ENCODE data around the gene TCP11L1. TPM values are rescaled to one million over a fixed set of nuclear protein-coding genes. Genes with fewer than 3 reads are reported as not detected.

The TCP11L1 gene
- total RNA-seq, 5 donors from 2014 or later (not counting 1 experiment from before 2014, with no cell fraction given): 12.8 to 20.3 (median 15.1) TPM

GRCh38 chr11:33035011-33035410 lies 4.4 kb upstream of the TCP11L1 start:
- no peak for ATAC-seq (replicated peaks in 1 of 4)
- POLR2A ChIA-PET: interaction anchor here in 1 of 2 donors (1.1 kb wide), 1 partner anchor 13 kb away, joined by 3 read pairs; no protein-coding TSS in a partner anchor

GRCh38 chr11:33040033-33040861 lies 875 bp downstream of the TCP11L1 start:
- H3K4me1 ChIP-seq (ENCODE audit: control insufficient read depth in 1 of 2, extremely low read depth in 1 of 2, insufficient read depth in 2 of 2, low read length in 2 of 2): peaks cover 0 to 14% of the 10 kb centered on the region in 2 experiments
- peak overlapping the region; percentile 83 to 100 for H3K4me3 ChIP-seq (ENCODE audit: control insufficient read depth in 1 of 2, extremely low read depth in 1 of 2, low read length in 1 of 2)
- peaks cover 0 to 2% of the 10 kb centered on the region in 2 experiments for H3K27me3 ChIP-seq (replicated peaks in 1 of 2; ENCODE audit: control insufficient read depth in 2 of 2, extremely low read depth in 1 of 2, insufficient read depth in 2 of 2, low read length in 1 of 2)
- peak in 33 of 35 experiments; percentile 4 to 70 (median 33) for DNase-seq
- H3K4me3 Mint-ChIP-seq: peak overlapping the region; percentile 91 to 95 (median 94)
- H3K36me3 Mint-ChIP-seq: peaks cover 4% of the 10 kb centered on the region
- peaks cover 4 to 6% of the 10 kb centered on the region in 2 donors for H3K36me3 ChIP-seq (ENCODE audit: control insufficient read depth in 2 of 2, extremely low read depth in 1 of 2, insufficient read depth in 1 of 2, low read length in 1 of 2)
- peak overlapping the region; percentile 83 for H3K27ac ChIP-seq (ENCODE audit: low read length)
- H3K27ac Mint-ChIP-seq: peak overlapping the region; percentile 61 to 73
- H3K9me3 Mint-ChIP-seq: no peaks in the 10 kb centered on the region
- POLR2A ChIA-PET: interaction anchor here (0.6 to 1.0 kb wide), 5 partner anchors 16 to 431 kb away, joined by 3 to 5 read pairs (median 4); no protein-coding TSS in a partner anchor
- H3K4me1 Mint-ChIP-seq: peaks cover 17 to 19% (median 18%) of the 10 kb centered on the region in 3 donors
- ATAC-seq (replicated peaks in 1 of 4): peak in 2 of 4 experiments; percentile 4 to 38
- peaks cover 0 to 3% of the 10 kb centered on the region in 2 donors for H3K27me3 Mint-ChIP-seq
- CTCF ChIA-PET: interaction anchor here (0.6 to 1.6 kb wide), 5 partner anchors 8 to 70 kb away, joined by 3 to 7 read pairs (median 4); no protein-coding TSS in a partner anchor
- no peaks in the 10 kb centered on the region for H3K9me3 ChIP-seq
- 3% methylated on average over 11 of the region's 30 CpGs for WGBS (ENCODE audit: insufficient coverage)

More at GRCh38 chr11:33035011-33035410, 4.4 kb upstream of the TCP11L1 start:
- H3K27ac Mint-ChIP-seq: peak overlapping the region in 1 of 2 donors; percentile 65
- Histone ChIP-seq H3K36me3 (ENCODE audit: control insufficient read depth in 2 of 2, extremely low read depth in 1 of 2, insufficient read depth in 1 of 2, low read length in 1 of 2) (no peaks in the 10 kb centered on the region), H3K27me3 (replicated peaks in 1 of 2; ENCODE audit: control insufficient read depth in 2 of 2, extremely low read depth in 1 of 2, insufficient read depth in 2 of 2, low read length in 1 of 2) (peaks cover 0 to 2% of the 10 kb centered on the region in 2 experiments), H3K27ac (ENCODE audit: low read length) (no peak overlapping the region), H3K4me1 (ENCODE audit: control insufficient read depth in 1 of 2, extremely low read depth in 1 of 2, insufficient read depth in 2 of 2, low read length in 2 of 2) (peaks cover 0 to 3% of the 10 kb centered on the region in 2 experiments), H3K4me3 (ENCODE audit: control insufficient read depth in 1 of 2, extremely low read depth in 1 of 2, low read length in 1 of 2) (no peak overlapping the region), H3K9me3 (no peaks in the 10 kb centered on the region)
- peaks cover 3 to 14% of the 10 kb centered on the region in 2 donors for H3K27me3 Mint-ChIP-seq
- peaks cover 4 to 7% (median 4%) of the 10 kb centered on the region in 3 donors for H3K4me1 Mint-ChIP-seq
- no CpG with 5 or more reads among the region's 1 CpG for WGBS (ENCODE audit: insufficient coverage)
- no peaks in the 10 kb centered on the region for H3K9me3 Mint-ChIP-seq
- CTCF ChIA-PET: interaction anchor here in 1 of 2 donors (0.6 kb wide), 1 partner anchor 16 kb away, joined by 4 read pairs; no protein-coding TSS in a partner anchor
- DNase-seq: no peak
- H3K36me3 Mint-ChIP-seq: no peaks in the 10 kb centered on the region
- H3K4me3 Mint-ChIP-seq: no peak overlapping the region

GRCh38 chr11:33040862-33041453 lies 1.6 kb downstream of the TCP11L1 start:
- ChIA-PET CTCF (no interaction called here), POLR2A (no interaction called here)
- Mint-ChIP-seq H3K36me3 (peaks cover 8% of the 10 kb centered on the region), H3K4me3 (peak overlapping the region; percentile 91 to 95 (median 94)), H3K4me1 (peaks cover 17 to 19% (median 18%) of the 10 kb centered on the region in 3 donors), H3K27ac (peak overlapping the region; percentile 61 to 73), H3K9me3 (no peaks in the 10 kb centered on the region), H3K27me3 (no peaks in the 10 kb centered on the region)
- no peak overlapping the region for H3K4me3 ChIP-seq (ENCODE audit: control insufficient read depth in 1 of 2, extremely low read depth in 1 of 2, low read length in 1 of 2)
- H3K27ac ChIP-seq (ENCODE audit: low read length): peak overlapping the region; percentile 83
- DNase-seq (no peak), ATAC-seq (replicated peaks in 1 of 4) (no peak)
- WGBS (ENCODE audit: insufficient coverage): 100% methylated on average over 1 of the region's 5 CpGs
- H3K9me3 ChIP-seq: no peaks in the 10 kb centered on the region
- peaks cover 0 to 14% of the 10 kb centered on the region in 2 experiments for H3K4me1 ChIP-seq (ENCODE audit: control insufficient read depth in 1 of 2, extremely low read depth in 1 of 2, insufficient read depth in 2 of 2, low read length in 2 of 2)
- H3K36me3 ChIP-seq (ENCODE audit: control insufficient read depth in 2 of 2, extremely low read depth in 1 of 2, insufficient read depth in 1 of 2, low read length in 1 of 2): peaks cover 7 to 9% of the 10 kb centered on the region in 2 donors
- H3K27me3 ChIP-seq (replicated peaks in 1 of 2; ENCODE audit: control insufficient read depth in 2 of 2, extremely low read depth in 1 of 2, insufficient read depth in 2 of 2, low read length in 1 of 2): peaks cover 0 to 2% of the 10 kb centered on the region in 2 experiments

GRCh38 chr11:33043221-33043830 lies 4.0 kb downstream of the TCP11L1 start:
- ATAC-seq (replicated peaks in 1 of 4): no peak
- POLR2A ChIA-PET: interaction anchor here in 1 of 2 donors (0.7 kb wide), 1 partner anchor 26 kb away, joined by 4 read pairs; no protein-coding TSS in a partner anchor
- WGBS (ENCODE audit: insufficient coverage): no CpG with 5 or more reads among the region's 2 CpGs

GRCh38 chr11:33044285-33044756 lies 4.9 kb downstream of the TCP11L1 start:
- H3K27me3 ChIP-seq (replicated peaks in 1 of 2; ENCODE audit: control insufficient read depth in 2 of 2, extremely low read depth in 1 of 2, insufficient read depth in 2 of 2, low read length in 1 of 2): peaks cover 0 to under 1% of the 10 kb centered on the region in 2 experiments
- ATAC-seq (replicated peaks in 1 of 4) (no peak), DNase-seq (no peak)
- Mint-ChIP-seq H3K27ac (no peak overlapping the region), H3K36me3 (peaks cover 25% of the 10 kb centered on the region), H3K4me3 (no peak overlapping the region), H3K9me3 (no peaks in the 10 kb centered on the region), H3K4me1 (peaks cover 10 to 15% (median 14%) of the 10 kb centered on the region in 3 donors), H3K27me3 (no peaks in the 10 kb centered on the region)
- 100% methylated on average over 1 of the region's 4 CpGs for WGBS (ENCODE audit: insufficient coverage)
- ChIA-PET CTCF (no interaction called here), POLR2A (interaction anchor here in 1 of 2 donors (0.7 kb wide), 1 partner anchor 25 kb away, joined by 4 read pairs; no protein-coding TSS in a partner anchor)
- H3K36me3 ChIP-seq (ENCODE audit: control insufficient read depth in 2 of 2, extremely low read depth in 1 of 2, insufficient read depth in 1 of 2, low read length in 1 of 2): peaks cover 7 to 16% of the 10 kb centered on the region in 2 donors
- no peak overlapping the region for H3K27ac ChIP-seq (ENCODE audit: low read length)
- H3K4me1 ChIP-seq (ENCODE audit: control insufficient read depth in 1 of 2, extremely low read depth in 1 of 2, insufficient read depth in 2 of 2, low read length in 2 of 2): peaks cover 0 to 14% of the 10 kb centered on the region in 2 experiments
- H3K4me3 ChIP-seq (ENCODE audit: control insufficient read depth in 1 of 2, extremely low read depth in 1 of 2, low read length in 1 of 2): no peak overlapping the region
- H3K9me3 ChIP-seq: no peaks in the 10 kb centered on the region

More at GRCh38 chr11:33043221-33043830, 4.0 kb downstream of the TCP11L1 start:
- peaks cover 7 to 13% of the 10 kb centered on the region in 2 donors for H3K36me3 ChIP-seq (ENCODE audit: control insufficient read depth in 2 of 2, extremely low read depth in 1 of 2, insufficient read depth in 1 of 2, low read length in 1 of 2)
- Mint-ChIP-seq H3K4me1 (peaks cover 17 to 19% (median 18%) of the 10 kb centered on the region in 3 donors), H3K36me3 (peaks cover 22% of the 10 kb centered on the region), H3K27me3 (no peaks in the 10 kb centered on the region), H3K9me3 (no peaks in the 10 kb centered on the region), H3K27ac (no peak overlapping the region), H3K4me3 (no peak overlapping the region)
- H3K27me3 ChIP-seq (replicated peaks in 1 of 2; ENCODE audit: control insufficient read depth in 2 of 2, extremely low read depth in 1 of 2, insufficient read depth in 2 of 2, low read length in 1 of 2): peaks cover 0 to 2% of the 10 kb centered on the region in 2 experiments
- H3K4me3 ChIP-seq (ENCODE audit: control insufficient read depth in 1 of 2, extremely low read depth in 1 of 2, low read length in 1 of 2): no peak overlapping the region
- no peak overlapping the region for H3K27ac ChIP-seq (ENCODE audit: low read length)
- peaks cover 0 to 14% of the 10 kb centered on the region in 2 experiments for H3K4me1 ChIP-seq (ENCODE audit: control insufficient read depth in 1 of 2, extremely low read depth in 1 of 2, insufficient read depth in 2 of 2, low read length in 2 of 2)
- H3K9me3 ChIP-seq: no peaks in the 10 kb centered on the region
- CTCF ChIA-PET: interaction anchor here in 1 of 2 donors (0.8 to 1.2 kb wide), 2 partner anchors 11 to 22 kb away, joined by 3 to 4 read pairs; no protein-coding TSS in a partner anchor
- no peak for DNase-seq

Data from T-cell (primary cell).